Skin epidermis (tissue), 12 donors: ENCODE data around the gene AGTRAP.
A peak's percentile ranks its signal among the peaks of the same experiment; 100 is the strongest.

Experiments
- H3K27ac ChIP-seq, 21 experiments: fragments of 200-600 bp; sonication (generic) in 11 of 21; one replicate each; pipeline ENCODE4 v1.5.0; 2020; ENCODE audit warnings: mild to moderate bottlenecking in 3 of 21, inconsistent platforms in 2 of 21, moderate library complexity in 2 of 21
- H3K4me3 ChIP-seq, 7 experiments: fragments of 200-600 bp; sonication (generic) in 2 of 7; one replicate each; pipeline ENCODE4 v1.5.0; 2020; ENCODE audit warnings: inconsistent platforms in 2 of 7, mild to moderate bottlenecking in 2 of 7, moderate library complexity in 1 of 7

The AGTRAP gene

GRCh38 chr1:11704691-11705475, 31.1 kb upstream of the AGTRAP start:
- no peak overlapping the region for H3K4me3 ChIP-seq
- no peak overlapping the region for H3K27ac ChIP-seq

DNA sequence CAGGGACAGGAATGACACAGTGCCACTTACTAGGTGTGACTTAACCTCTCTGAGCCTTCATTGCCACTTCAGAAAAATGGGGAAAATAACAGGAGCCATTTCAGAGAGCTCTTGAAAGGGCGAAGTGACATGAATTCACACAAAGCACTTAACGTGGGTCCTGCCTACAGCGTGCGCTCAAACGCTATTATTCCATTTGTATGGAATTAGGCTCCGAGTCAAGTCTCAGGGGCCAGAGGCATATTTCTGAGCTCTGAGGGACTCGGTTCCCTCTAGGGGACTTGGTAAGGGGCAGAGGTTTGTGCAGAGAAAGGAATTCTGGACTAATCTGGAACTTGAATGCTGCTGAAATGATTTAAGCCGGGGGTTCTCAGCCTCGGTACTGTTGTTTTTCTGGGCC, 30.3 kb upstream of the AGTRAP start:
- H3K27ac ChIP-seq, result no peak overlapping the region

GRCh38 chr1:11706292-11706691, 29.6 kb upstream of the AGTRAP start:
- Histone ChIP-seq H3K4me3 (no peak overlapping the region), H3K27ac (no peak overlapping the region)

More for the DNA sequence above, 30.3 kb upstream of the AGTRAP start:
- no peak overlapping the region for H3K4me3 ChIP-seq

- H3K27ac ChIP-seq, result no peak overlapping the region
Measured at GRCh38 chr1:11707621-11708276, 28.2 kb upstream of the AGTRAP start.

DNA sequence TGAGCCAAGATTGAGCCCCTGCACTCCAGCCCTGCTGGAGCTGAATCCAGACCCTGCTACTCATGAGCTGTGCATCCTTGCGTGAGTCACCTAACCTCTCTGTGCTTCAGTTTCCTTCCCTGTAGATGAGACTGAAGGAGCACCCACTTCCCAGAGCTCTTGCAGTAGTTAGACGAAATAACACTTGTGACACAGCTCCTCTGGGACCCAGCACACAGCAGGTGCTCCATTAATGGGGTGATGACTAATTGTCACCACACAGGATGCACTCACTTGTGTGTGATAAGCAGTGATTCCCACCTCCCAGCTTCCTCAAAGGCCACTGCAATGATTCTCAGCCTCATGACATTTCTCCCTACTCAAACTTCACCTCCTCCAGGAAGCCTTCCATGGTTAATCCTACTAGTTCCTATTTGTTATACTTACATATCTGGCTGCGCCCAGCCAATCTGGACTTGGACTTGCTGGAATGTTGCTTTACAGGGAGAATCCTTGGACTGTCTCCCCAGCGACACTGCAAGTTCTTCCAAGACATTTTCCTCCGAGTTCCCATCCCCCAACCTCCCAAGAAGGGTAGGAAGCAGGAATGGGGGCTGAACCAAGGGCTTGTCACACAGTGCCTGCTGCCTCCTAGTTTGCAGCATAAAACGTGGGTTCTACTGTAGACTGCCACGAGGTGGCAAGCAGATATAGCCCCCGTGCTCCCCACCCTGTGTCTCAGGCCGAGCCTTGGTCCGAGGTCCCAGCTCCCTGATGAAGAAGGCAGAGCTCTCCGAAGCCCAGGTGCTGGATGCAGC, 27.2 kb upstream of the AGTRAP start:
- Histone ChIP-seq H3K27ac (no peak overlapping the region), H3K4me3 (no peak overlapping the region)

More at GRCh38 chr1:11707621-11708276, 28.2 kb upstream of the AGTRAP start:
- no peak overlapping the region for H3K4me3 ChIP-seq

DNA sequence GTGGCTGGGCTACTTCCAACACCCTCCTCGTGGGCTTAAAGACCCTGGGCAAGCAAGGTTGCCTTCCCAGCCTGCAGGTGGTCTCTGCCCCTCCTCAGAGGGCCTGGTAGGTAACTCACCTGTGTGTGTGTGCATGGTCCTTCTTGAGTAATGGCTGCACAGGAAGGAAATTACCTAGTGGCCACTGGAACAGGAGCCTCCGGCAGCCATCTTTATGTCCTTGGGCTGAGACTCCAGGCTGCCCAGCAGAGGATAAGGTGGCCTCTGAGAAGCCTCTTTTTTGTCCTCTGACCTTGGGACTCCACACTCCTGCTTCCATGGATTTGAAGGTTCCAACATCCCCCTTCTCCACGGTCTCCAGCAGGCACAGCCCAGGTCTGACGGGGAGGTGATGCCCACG, 24.4 kb upstream of the AGTRAP start:
- Histone ChIP-seq H3K4me3 (no peak overlapping the region), H3K27ac (no peak overlapping the region)

DNA sequence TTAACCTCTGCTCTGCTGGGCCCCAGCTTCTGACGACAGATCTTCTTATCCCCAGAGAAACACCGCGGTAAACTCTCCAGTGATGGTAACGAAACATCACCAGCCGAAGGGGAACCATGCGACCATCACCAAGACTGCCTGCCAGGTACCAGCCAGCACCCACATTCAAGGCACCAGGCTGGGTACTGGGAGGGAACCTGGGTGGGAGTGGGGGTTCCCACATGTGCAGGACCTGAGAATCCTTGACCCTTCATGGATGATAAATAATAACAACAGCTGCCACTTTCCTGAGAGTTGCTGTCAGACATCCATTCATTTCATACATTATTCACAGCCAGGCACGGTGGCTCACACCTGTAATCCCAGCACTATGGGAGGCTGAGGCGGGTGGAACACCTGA, 23.7 kb upstream of the AGTRAP start:
- Histone ChIP-seq H3K27ac (no peak overlapping the region), H3K4me3 (no peak overlapping the region)

DNA sequence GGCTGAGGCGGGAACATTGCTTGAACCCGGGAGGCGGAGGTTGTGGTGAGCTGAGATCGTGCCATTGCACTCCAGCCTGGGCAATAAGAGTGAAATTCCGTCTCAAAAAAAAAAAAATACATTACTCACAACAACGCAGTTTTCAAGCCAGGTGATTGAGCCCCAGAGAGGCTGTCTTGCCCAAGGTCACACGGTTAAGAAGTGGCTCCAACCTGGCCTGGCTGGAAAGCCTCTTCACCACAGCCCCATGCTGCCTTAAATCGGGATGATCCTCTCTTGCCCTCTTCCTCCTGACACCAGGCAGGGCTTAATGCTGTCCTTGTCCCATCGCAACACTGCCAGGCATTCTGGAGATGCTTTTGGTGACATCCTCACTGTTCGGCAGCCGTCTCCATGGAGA, 22.8 kb upstream of the AGTRAP start:
- H3K27ac ChIP-seq, result no peak overlapping the region
- H3K4me3 ChIP-seq, result no peak overlapping the region

- Histone ChIP-seq H3K4me3 (no peak overlapping the region), H3K27ac (no peak overlapping the region)
Measured at GRCh38 chr1:11714831-11715575, 20.9 kb upstream of the AGTRAP start.

DNA sequence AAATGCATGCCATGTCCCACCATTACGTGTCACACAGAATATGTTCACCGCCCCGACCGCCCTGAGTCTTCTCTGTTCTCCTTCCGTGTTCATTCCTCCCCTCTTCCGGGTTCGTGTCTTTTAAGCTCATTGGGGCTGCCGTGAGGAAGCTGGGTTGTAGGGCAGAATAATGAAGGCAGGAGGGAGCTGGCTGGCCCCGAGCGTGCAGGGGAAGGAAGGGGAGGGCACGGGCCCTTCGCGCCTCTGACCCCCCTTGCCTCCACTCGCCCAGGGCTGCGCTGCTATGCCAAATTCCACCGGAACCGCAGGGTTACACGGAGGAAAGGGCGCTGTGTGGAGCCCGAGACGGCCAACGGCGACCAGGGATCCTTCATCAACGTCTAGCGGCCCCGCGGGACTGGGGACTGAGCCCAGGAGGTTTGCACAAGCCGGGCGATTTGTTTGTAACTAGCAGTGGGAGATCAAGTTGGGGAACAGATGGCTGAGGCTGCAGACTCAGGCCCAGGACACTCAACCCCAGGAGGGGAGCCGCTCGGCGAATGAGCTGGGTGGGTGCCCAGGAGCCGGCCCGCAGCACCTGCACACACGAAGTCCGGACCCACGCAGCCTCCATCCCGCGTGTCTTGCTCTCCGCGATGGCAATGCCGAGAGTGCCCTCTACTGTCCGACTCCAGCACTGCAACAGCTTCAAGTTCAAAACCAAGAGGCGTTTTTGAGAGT, 16.5 kb upstream of the AGTRAP start:
- H3K4me3 ChIP-seq, result peak overlapping the region; percentile 25 to 39 (median 33)
- peak overlapping the region in 20 of 21 experiments; percentile 25 to 84 (median 72) for H3K27ac ChIP-seq

- H3K4me3 ChIP-seq, result peak overlapping the region in 5 of 7 experiments; percentile 25 to 38 (median 30)
- peak overlapping the region in 3 of 21 experiments; percentile 78 to 84 (median 84) for H3K27ac ChIP-seq
Measured at GRCh38 chr1:11720033-11720376, 15.9 kb upstream of the AGTRAP start.

GRCh38 chr1:11720525-11720924, 15.4 kb upstream of the AGTRAP start:
- H3K27ac ChIP-seq, result no peak overlapping the region
- H3K4me3 ChIP-seq, result no peak overlapping the region

GRCh38 chr1:11721311-11721710, 14.6 kb upstream of the AGTRAP start:
- Histone ChIP-seq H3K4me3 (no peak overlapping the region), H3K27ac (peak overlapping the region in 1 of 21 experiments; percentile 11)

DNA sequence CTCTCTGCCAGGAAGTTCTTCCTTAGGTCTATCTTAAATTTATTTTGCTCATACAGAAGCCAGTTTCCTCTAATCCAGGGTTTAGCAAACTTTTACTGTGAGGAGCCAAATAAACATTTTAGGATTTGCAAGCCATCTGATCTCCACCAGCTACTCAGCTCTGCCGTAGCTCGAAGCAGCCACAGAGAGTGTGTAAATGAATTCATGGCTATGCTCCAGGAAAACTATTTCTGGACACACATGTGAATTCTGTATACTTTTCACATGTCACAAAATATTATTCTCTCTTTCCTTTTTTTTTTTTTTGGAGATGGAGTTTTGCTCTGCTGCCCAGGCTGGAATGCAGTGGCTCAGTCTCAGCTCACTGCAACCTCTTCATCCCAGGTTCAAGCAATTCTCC, 13.4 kb upstream of the AGTRAP start:
- Histone ChIP-seq H3K27ac (no peak overlapping the region), H3K4me3 (no peak overlapping the region)

DNA sequence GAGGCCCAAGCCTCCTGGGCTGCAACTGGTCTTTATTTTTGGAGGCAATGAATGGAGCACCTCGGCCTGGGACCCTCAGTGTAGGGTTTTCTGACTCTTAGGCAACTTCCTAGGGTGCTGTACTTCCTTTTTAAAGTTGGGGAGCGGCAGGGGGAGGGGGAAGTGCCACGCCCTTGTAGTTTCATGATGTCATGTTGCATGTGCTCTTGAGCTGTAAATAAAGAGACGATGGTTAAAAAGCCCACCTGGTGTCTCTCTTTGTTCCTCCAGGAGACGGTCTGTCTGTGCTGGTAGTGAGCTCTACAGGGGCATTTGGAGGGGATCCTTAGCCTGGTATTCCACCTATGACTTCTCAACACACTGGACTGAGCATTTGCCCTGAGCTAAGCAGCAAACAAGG, 10.3 kb upstream of the AGTRAP start:
- H3K4me3 ChIP-seq, result no peak overlapping the region
- no peak overlapping the region for H3K27ac ChIP-seq

DNA sequence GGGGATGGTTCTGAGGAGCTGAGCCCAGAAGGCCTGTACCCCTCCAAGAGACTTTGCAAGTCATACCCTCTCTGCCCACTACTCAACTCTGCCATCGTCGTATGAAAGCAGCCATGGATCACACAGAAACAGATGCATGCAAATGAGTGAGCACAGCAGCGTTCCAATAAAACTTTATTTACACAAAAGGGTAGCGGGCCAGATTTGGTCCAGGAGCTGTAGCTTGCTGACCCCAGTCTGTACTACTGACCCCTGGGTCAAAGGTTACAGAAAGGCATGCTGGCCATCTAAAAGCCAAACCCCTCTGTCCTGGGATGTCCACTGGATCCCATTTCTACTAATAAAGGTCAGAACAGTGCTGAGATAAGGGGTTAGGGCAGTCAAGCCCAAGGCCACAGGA, 8.8 kb upstream of the AGTRAP start:
- H3K4me3 ChIP-seq, result no peak overlapping the region
- H3K27ac ChIP-seq, result no peak overlapping the region

DNA sequence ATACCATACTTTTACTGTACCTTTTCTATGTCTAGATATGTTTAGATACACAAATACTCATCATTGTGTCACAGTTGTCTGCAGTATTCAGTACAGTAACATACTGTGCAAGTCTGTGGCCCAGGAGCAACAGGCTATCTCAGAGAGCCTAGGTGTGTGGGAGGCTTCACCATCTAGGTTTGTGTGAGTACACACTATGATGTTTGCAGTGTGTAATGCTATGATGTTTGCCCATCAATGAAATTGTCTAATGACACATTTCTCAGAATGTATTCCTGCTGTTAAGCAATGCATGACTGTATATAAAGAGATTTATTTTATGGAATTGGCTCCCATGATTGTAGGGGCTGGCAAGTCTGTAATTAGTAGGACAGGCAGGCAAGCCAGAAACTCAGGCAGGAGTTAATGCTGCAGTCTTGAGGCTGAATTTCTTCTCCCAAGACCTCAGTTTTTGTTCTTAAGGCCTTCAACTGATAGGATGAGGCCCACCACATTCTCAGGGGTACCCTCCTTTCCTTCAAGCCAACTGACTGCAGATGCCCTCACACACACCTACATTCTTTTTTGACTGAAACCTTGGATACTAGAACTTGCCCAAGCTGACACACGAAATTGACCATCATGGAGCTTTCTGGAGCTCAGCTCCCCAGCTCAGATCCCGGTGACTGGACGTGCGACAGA, 7.7 kb upstream of the AGTRAP start:
- Histone ChIP-seq H3K4me3 (no peak overlapping the region), H3K27ac (no peak overlapping the region)

GRCh38 chr1:11729155-11729497, 6.8 kb upstream of the AGTRAP start:
- H3K27ac ChIP-seq, result peak overlapping the region in 10 of 21 experiments; percentile 23 to 90 (median 58)
- no peak overlapping the region for H3K4me3 ChIP-seq
